GM21367 (cell line): Measurements from ENCODE around the gene TWF2.

ENCODE experiments used
- ATAC-seq: cut with Tn5 transposase; IDR thresholded peaks from one replicate; pipeline ENCODE4 v1.9.1; 2021; ENCODE audit not compliant: unreplicated experiment

Gene TWF2

GRCh38 chr3:52223449-52224408 lies 15.2 kb downstream of the TWF2 start:
- no peak for ATAC-seq

- ATAC-seq: no peak
These were observed 16.4 kb downstream of the TWF2 start for GRCh38 chr3:52222319-52223221.

GRCh38 chr3:52221563-52222318 lies 17.2 kb downstream of the TWF2 start:
- ATAC-seq: no peak

GRCh38 chr3:52221141-52221562 lies 17.8 kb downstream of the TWF2 start:
- no peak for ATAC-seq

- ATAC-seq: no peak
These were observed 18.5 kb downstream of the TWF2 start for GRCh38 chr3:52220380-52221026.

- no peak for ATAC-seq
These were observed 19.9 kb downstream of the TWF2 start for GRCh38 chr3:52218937-52219650.

- ATAC-seq: no peak
These were observed 20.5 kb downstream of the TWF2 start for GRCh38 chr3:52218454-52218853.

- ATAC-seq: no peak
These were observed 20.9 kb downstream of the TWF2 start for GRCh38 chr3:52218026-52218425.

GRCh38 chr3:52217409-52217805 lies 21.6 kb downstream of the TWF2 start:
- no peak for ATAC-seq

- ATAC-seq: no peak
These were observed 22.2 kb downstream of the TWF2 start for GRCh38 chr3:52216585-52217408.

- ATAC-seq: no peak
These were observed 23.6 kb downstream of the TWF2 start for GRCh38 chr3:52215351-52215750.

- ATAC-seq: no peak
These were observed 25.1 kb downstream of the TWF2 start for GRCh38 chr3:52213901-52214300.

- ATAC-seq: no peak
These were observed 26.0 kb downstream of the TWF2 start for GRCh38 chr3:52213005-52213404.

GRCh38 chr3:52211268-52211891 lies 27.6 kb downstream of the TWF2 start:
- no peak for ATAC-seq

GRCh38 chr3:52210550-52211046 lies 28.4 kb downstream of the TWF2 start:
- ATAC-seq: no peak

- no peak for ATAC-seq
These were observed 28.9 kb downstream of the TWF2 start for GRCh38 chr3:52210037-52210436.

- no peak for ATAC-seq
These were observed 30.4 kb downstream of the TWF2 start for GRCh38 chr3:52208556-52208955.

- ATAC-seq: no peak
These were observed 33.1 kb downstream of the TWF2 start for GRCh38 chr3:52205727-52206372.
